Activated naive CD4-positive, alpha-beta T cell treated with anti-CD3 and anti-CD28 coated beads, Interleukin-2, amount 50 U/mL, for 16 hours (primary cell): ENCODE results near the gene VILL.
"Not testable (repeated sequence)": the region's sequence is repeated elsewhere in the genome, so short reads cannot be mapped to it uniquely, and the experiment has no call there.

ENCODE experiments used
- DNase-seq: peaks from one replicate; pipeline ENCODE4 v3.0.0-alpha.2; 2020

The VILL gene

DNA sequence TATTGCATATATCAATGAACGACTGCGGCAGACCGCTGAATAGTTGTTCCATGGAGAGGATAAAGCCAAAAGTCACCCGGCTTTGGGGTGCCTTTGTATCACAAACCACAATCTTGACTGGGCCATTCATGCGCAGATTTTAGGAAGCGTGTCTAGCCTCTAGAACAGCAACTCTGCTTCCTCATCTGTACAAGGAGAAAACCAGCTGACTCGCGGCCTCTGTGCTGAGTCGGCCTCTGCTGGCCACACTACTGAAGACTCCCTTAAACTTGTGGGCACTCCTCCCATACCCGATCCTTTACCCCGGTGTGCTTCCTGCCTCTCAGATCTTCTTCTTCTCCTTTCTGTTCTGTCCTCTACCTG lies 49.3 kb downstream of the VILL start:
- DNase-seq = no peak

DNA sequence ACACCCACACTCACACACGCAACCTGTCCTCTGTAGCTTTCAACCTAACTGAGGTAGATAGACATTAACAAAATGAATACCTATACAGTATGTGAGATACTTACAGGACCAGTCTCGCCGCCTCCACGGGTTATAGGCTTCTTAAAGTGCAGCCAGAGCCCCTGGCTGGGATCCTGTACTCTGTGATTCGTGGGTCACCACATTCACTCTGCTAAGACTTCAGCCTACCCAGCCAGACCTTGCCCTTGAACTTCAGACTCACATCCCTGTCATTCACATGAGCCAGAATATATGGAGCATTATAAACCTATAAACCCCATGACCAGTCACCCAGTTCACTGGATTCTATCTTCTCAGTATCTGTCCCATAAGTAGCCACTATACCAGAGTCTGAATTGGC lies 49.8 kb downstream of the VILL start:
- no peak for DNase-seq

DNA sequence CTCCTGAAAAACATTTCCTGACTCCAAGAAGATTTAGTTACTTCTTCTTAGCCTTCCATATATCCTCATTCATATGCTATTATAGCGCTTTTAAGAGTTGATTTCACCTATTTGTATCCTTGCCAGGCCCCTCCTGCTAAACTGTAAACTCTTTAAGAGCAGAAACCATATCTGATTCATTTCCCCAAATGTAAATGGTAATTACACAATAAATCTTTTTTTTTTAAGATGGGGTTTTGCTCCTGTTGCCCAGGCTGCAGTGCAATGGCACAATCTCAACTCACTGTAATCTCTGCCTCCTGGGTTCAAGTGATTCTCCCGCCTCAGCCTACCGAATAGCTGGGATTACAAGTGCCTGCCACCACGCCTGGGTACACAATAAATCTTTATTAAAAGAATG lies 52.9 kb downstream of the VILL start:
- DNase-seq = no peak

DNA sequence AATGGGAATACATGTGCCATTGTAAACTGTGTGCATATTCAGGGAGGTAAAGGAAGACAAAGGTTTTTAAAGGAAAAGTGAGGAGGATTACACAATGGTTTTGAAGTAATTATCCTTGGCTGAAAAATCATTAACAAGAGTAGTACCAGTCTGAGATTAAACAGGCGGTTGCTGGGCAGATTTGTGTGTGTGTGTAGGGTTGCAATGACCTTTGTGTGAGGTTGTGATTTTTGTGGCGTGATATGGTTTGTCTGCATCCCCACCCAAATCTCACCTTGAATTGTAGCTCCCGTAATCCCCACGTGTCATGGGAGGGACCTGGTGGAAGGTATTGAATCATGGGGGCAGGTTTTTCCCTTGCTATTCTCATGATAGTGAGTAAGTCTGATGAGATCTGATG lies 55.4 kb downstream of the VILL start:
- no peak for DNase-seq

DNA sequence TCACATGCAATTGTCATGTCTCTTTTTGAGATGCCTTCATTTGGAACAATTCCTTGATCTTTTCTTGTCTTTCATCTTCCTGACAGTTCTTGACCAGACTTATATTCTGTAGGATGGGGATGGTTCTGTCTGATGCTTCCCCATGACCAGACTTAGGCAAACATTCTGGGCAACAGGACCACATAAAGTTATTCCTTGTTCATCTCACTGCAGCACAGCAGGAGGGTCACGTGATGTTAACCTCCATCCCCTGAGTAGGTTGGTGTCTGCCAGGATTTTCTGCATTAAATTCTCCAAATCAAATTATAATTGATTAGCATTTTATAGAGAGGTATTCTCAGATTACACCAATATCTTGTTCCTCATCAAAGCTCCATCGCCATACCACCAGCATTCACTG lies 56.2 kb downstream of the VILL start:
- no peak for DNase-seq

DNA sequence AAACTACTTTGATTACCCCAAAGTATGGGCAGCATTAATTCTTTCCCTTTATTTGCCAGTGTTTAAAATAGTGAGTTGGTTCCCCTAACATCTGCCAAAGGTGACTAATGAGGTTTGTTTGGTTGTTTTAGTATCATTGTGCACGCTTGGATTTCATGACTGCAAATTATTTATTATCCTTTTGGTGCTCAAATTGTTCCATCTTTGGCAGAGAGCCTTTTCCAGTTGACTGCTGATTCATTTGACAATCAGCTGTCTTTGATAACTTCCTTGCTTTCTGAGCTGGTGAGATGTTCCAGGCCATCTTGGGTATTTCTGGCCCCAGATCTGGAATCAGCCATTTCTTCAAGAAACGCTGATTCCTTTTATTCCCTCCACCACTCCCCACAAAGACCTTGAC lies 57.3 kb downstream of the VILL start:
- no peak for DNase-seq

DNA sequence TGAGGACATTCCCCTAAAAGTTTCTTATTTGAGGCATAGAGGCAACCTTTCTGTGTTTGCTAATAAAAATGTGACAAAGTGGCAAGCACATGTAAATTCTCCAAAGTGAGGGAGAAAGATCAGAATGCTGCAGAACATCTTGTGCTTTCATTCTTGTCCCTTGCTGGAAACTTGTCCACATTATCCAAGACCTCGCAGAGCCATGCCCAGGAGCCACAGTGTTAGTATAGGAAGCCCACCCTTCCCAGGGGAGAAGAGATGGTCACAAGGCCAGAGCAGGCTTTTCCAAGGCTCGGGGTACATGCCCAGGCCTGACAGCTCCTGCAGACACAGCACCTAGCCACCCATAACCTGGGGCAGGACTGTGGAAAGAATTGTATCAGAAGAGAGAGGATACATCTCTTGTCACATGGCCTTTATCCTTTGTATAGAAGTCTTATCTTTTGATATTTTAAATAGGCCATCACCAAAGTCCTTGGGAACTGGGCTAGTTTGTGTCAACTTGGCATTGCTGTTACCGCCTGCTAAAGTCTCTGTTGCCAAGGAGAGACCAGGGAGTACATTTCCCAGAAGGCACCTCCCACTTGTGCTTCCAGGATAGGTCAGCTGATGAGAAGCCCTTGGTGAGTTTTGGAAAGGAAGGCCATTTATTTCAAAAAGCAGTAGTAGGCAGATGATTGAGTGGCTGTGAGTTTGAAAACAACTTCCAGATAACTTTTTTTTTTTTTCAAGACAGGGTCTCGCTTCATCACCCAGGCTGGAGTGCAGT lies 59.0 kb downstream of the VILL start:
- no peak for DNase-seq

DNA sequence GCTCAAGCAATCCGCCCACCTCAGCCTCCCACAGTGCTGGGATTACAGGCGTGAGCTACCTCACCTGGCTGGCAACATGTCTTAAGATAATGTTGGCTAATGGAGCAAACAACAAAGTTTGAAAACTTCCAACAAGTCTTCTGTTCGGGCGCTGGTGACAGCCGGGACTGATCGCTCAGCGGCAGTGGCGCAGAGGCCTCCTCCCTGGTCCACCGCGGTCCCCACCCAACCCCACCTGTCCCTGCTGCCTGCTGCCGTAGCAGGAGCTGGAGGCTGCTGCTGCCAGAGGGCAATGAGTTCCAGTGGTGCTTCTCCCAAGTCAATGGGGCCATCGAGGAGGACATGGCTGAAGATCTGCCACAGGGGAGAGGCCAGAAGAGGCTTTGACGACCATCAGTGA lies 60.5 kb downstream of the VILL start:
- DNase-seq = no peak

DNA sequence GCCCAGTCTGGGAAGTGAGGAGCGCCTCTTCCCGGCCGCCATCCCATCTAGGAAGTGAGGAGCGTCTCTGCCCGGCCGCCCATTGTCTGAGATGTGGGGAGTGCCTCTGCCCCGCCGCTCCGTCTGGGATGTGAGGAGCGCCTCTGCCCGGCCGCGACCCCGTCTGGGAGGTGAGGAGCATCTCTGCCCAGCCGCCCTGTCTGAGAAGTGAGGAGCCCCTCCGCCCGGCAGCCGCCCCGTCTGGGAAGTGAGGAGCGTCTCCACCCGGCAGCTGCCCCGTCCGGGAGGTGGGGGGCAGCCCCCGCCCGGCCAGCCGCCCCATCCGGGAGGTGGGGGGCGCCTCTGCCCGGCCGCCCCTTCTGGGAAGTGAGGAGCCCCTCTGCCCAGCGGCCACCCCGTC lies 62.7 kb downstream of the VILL start:
- DNase-seq = not testable (repeated sequence)

DNA sequence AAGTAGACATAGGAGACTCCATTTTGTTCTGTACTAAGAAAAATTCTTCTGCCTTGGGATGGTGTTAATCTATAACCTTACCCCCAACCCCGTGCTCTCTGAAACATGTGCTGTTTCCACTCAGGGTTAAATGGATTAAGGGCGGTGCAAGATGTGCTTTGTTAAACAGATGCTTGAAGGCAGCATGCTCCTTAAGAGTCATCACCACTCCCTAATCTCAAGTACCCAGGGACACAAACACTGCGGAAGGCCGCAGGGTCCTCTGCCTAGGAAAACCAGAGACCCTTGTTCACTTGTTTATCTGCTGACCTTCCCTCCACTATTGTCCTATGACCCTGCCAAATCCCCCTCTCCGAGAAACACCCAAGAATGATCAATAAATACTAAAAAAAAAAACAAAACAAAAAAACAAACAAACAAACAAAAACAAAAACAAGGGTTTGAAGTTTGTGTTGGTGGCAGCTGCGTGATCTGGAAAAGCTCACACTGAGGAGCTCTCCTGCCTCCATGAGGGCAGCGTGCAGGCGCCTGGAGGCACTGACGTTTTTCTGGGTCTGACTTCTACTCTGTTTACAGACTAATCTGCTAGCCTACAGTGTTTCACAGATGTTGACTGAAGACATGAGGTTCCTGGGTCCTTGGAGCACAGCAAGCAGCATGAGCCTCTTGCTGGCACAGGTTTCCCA lies 63.4 kb downstream of the VILL start:
- not testable (repeated sequence) for DNase-seq

DNA sequence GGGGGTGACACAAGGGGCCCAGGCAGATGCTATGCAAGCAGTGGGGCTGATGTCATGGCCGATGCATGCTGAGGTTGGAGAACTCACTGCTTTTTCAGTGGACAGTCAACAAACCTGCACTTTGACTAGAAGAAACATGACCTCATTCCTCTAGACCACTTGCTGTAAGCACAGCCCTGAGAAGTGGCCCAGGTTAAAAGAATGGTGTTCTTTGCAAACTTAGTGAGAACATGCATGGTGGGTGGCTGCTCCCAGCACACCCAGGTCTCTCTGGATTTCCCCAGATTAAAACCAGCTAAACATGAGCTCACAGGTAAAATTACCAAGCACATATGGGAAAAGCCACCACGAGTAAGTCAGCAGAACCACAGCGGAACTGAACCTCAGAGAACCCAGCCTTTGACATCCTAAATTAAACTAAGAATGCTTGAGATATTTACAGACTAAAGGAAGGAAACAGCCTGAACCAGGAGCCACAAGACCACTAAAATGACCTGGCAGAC lies 64.0 kb downstream of the VILL start:
- DNase-seq = no peak
